SK-N-SH (cell line): ENCODE measurements around the gene PRSS38. TPM values are rescaled to one million over a fixed set of nuclear protein-coding genes. Genes with fewer than 3 reads are reported as not detected.

ENCODE experiments used
- CTCF ChIA-PET: fragments of 300-600, 350-600 bp; formaldehyde crosslinking; extraction: SDS; loops from one replicate; lab custom pipeline; 2021; lab: Yijun Ruan, JAX
- POLR2A ChIA-PET: fragments of 350-600 bp; sonication (Branson Sonifier 250); formaldehyde crosslinking; extraction: SDS; loops from one replicate; lab custom pipeline; 2020; ENCODE audit warnings: antibody characterized with exemption, inconsistent platforms; lab: Yijun Ruan, JAX
- DNase-seq: peaks from one replicate; pipeline ENCODE4 v3.0.0; 2012
- H2AFZ ChIP-seq: fragments of 200-600 bp; sonication (generic); 2 replicates; pipeline ENCODE4 v1.8.1; 2016; ENCODE audit warnings: antibody characterized with exemption, mild to moderate bottlenecking, low read depth
- H3F3A ChIP-seq: fragments of 200-600 bp; sonication (generic); replicated peaks from 2 replicates; pipeline ENCODE3; 2016; ENCODE audit warnings: antibody characterized with exemption, mild to moderate bottlenecking; ENCODE audit not compliant: insufficient read depth
- H3K27ac ChIP-seq, 2 experiments: fragments of 200-500 bp in 1 of 2; fragments of 200-600 bp in 1 of 2; sonication (Bioruptor generic) in 1 of 2; sonication (generic), shearing (Covaris generic) in 1 of 2; 2 replicates each; pipeline versions ENCODE4 v1.5.1 to v1.6.1; 2014 to 2016; ENCODE audit warnings: low read depth in 2 of 2, inconsistent platforms in 1 of 2, low read length in 1 of 2, mild to moderate bottlenecking in 1 of 2, mixed read lengths in 1 of 2
- H3K27me3 ChIP-seq: fragments of 200-600 bp; sonication (generic), shearing (Covaris generic); 2 replicates; pipeline ENCODE4 v1.6.1; 2016; ENCODE audit warnings: mixed run types; ENCODE audit not compliant: insufficient read depth
- H3K36me3 ChIP-seq, 2 experiments: fragments of 200-500 bp in 1 of 2; fragments of 200-600 bp in 1 of 2; sonication (Bioruptor generic) in 1 of 2; sonication (generic) in 1 of 2; replicated peaks in 1 of 2; 2 replicates each; pipeline versions ENCODE3 to v1.5.1; 2014 to 2016; ENCODE audit warnings: low read length in 1 of 2, mild to moderate bottlenecking in 1 of 2; ENCODE audit not compliant: insufficient read depth in 2 of 2, control insufficient read depth in 1 of 2
- H3K4me1 ChIP-seq, 2 experiments: fragments of 200-500 bp in 1 of 2; fragments of 200-600 bp in 1 of 2; sonication (Bioruptor generic) in 1 of 2; sonication (generic), shearing (Covaris generic) in 1 of 2; 2 replicates each; pipeline versions ENCODE4 v1.5.1 to v1.6.1; 2014 to 2016; ENCODE audit warnings: low read depth in 1 of 2, low read length in 1 of 2, mixed run types in 1 of 2; ENCODE audit not compliant: insufficient read depth in 2 of 2, control insufficient read depth in 1 of 2
- H3K4me2 ChIP-seq: fragments of 200-600 bp; sonication (generic), shearing (Covaris generic); 2 replicates; pipeline ENCODE4 v1.6.1; 2017; ENCODE audit warnings: mixed run types
- H3K4me3 ChIP-seq, 2 experiments: fragments of 200-500 bp in 1 of 2; fragments of 200-600 bp in 1 of 2; sonication (Bioruptor generic) in 1 of 2; sonication (generic), shearing (Covaris generic) in 1 of 2; 2 replicates each; pipeline versions ENCODE4 v1.5.1 to v1.8.1; 2014 to 2016; ENCODE audit warnings: low read depth in 2 of 2, inconsistent platforms in 1 of 2, low read length in 1 of 2, mild to moderate bottlenecking in 1 of 2, mixed read lengths in 1 of 2, moderate library complexity in 1 of 2
- H3K79me2 ChIP-seq: fragments of 200-600 bp; sonication (generic); 2 replicates; pipeline ENCODE4 v1.8.1; 2017; ENCODE audit warnings: mild to moderate bottlenecking; ENCODE audit not compliant: insufficient read depth
- H3K9ac ChIP-seq: fragments of 200-600 bp; sonication (generic); 2 replicates; pipeline ENCODE4 v1.6.1; 2017; ENCODE audit warnings: mixed run types
- H3K9me2 ChIP-seq: fragments of 200-600 bp; sonication (generic); 2 replicates; pipeline ENCODE4 v1.6.1; 2017; ENCODE audit warnings: mixed run types
- H3K9me3 ChIP-seq: fragments of 200-600 bp; sonication (generic); 2 replicates; pipeline ENCODE4 v1.6.1; 2017; ENCODE audit warnings: mixed run types, mild to moderate bottlenecking, moderate library complexity
- H4K20me1 ChIP-seq: fragments of 200-600 bp; sonication (generic); 2 replicates; pipeline ENCODE4 v1.6.1; 2017; ENCODE audit warnings: mild to moderate bottlenecking, mixed run types; ENCODE audit not compliant: insufficient read depth
- CHD2 ChIP-seq: fragments of 150-350 bp; IDR thresholded peaks from 2 replicates; pipeline ENCODE4 v1.6.1; 2018; ENCODE audit warnings: low read length; ENCODE audit not compliant: partially characterized antibody
- EP300 ChIP-seq, 2 experiments: IDR thresholded peaks; 2 replicates each; pipeline versions ENCODE4 v1.4.0 to v1.6.1; 2012; ENCODE audit warnings: borderline replicate concordance in 1 of 2, low read depth in 1 of 2, low read length in 1 of 2
- FOXJ3 ChIP-seq: sonication (generic); formaldehyde crosslinking; IDR thresholded peaks from 2 replicates; pipeline ENCODE4 v1.5.1; 2020; ENCODE audit warnings: mild to moderate bottlenecking, missing genetic modification reagents
- GABPA ChIP-seq: IDR thresholded peaks from 2 replicates; pipeline ENCODE4 v1.4.0; 2012; ENCODE audit warnings: low read depth, mild to moderate bottlenecking
- GATA2 ChIP-seq: sonication (generic); formaldehyde crosslinking; IDR thresholded peaks from 2 replicates; pipeline ENCODE4 v1.5.0; 2020; ENCODE audit warnings: mild to moderate bottlenecking, missing genetic modification reagents
- JUND ChIP-seq: IDR thresholded peaks from 2 replicates; pipeline ENCODE4 v1.4.0; 2012
- NFIC ChIP-seq: IDR thresholded peaks from 2 replicates; pipeline ENCODE4 v1.4.0; 2012; ENCODE audit warnings: borderline replicate concordance
- PBX3 ChIP-seq: IDR thresholded peaks from 2 replicates; pipeline ENCODE4; 2012
- POLR2AphosphoS5 ChIP-seq: IDR thresholded peaks from 2 replicates; pipeline ENCODE4 v1.6.1; 2012; ENCODE audit warnings: low read depth, low read length
- RAD21 ChIP-seq: IDR thresholded peaks from 2 replicates; pipeline ENCODE4 v1.6.1; 2012; ENCODE audit warnings: mild to moderate bottlenecking, low read length
- YY1 ChIP-seq: IDR thresholded peaks from 2 replicates; pipeline ENCODE4 v1.4.0; 2012; ENCODE audit warnings: low read depth, mild to moderate bottlenecking
- WGBS: methylation state at CpG from one replicate; pipeline ENCODE4 v1.1.6; 2017; ENCODE audit warnings: low lambda C conversion rate; 5-methylcytosine and 5-hydroxymethylcytosine counted together
- polyA plus RNA-seq, 3 experiments: library from polyadenylated mRNA; depleted of rRNA; stranded (reverse); fragments of >200 nt; gene quantifications; 2 replicates each; pipeline ENCODE4 v1.2.3, GENCODE V29; 2012
- TF ChIP-seq, protein P1 (sequence below): IDR thresholded peaks from 2 replicates; pipeline ENCODE4 v1.4.0; 2012; ENCODE audit warnings: low read depth

PRSS38 gene
- polyA plus RNA-seq, 1 of the 3 experiments (the other 2 are of a cell fraction): not detected

GRCh38 chr1:227884370-227885134 is 69.1 kb downstream of the PRSS38 start:
- no peak for TF ChIP-seq FOXJ3 (CRISPR knock-in tag)
- TF ChIP-seq YY1: no peak
- TF ChIP-seq PBX3: no peak
- TF ChIP-seq, protein P1, sequence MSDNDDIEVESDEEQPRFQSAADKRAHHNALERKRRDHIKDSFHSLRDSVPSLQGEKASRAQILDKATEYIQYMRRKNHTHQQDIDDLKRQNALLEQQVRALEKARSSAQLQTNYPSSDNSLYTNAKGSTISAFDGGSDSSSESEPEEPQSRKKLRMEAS: no peak
- TF ChIP-seq RAD21: no peak
- TF ChIP-seq GATA2: no peak
- no peak for TF ChIP-seq JUND
- no peak for TF ChIP-seq NFIC
- TF ChIP-seq POLR2AphosphoS5: no peak
- Histone ChIP-seq H3K4me1 (no peaks in the 10 kb centered on the region; a peak in 1 of 4 replicates), H3K79me2 (no peaks in the 10 kb centered on the region), H3K9me3 (0 out of 2 replicates have a peak, but pooled peaks cover 3% of the 10 kb centered on the region), H4K20me1 (no peaks in the 10 kb centered on the region), H3K36me3 (no peaks in the 10 kb centered on the region), H3K27ac (no peak overlapping the region), H2AFZ (no peak overlapping the region), H3F3A (no peaks in the 10 kb centered on the region), H3K9me2 (no peaks in the 10 kb centered on the region), H3K4me2 (no peak overlapping the region), H3K9ac (no peak overlapping the region), H3K4me3 (no peak overlapping the region), H3K27me3 (no peaks in the 10 kb centered on the region)
- DNase-seq: peak; percentile 17
- 60% methylated on average over 4 of the region's 15 CpGs for WGBS
- POLR2A ChIA-PET: no interaction called here
- CTCF ChIA-PET: no interaction called here

DNA sequence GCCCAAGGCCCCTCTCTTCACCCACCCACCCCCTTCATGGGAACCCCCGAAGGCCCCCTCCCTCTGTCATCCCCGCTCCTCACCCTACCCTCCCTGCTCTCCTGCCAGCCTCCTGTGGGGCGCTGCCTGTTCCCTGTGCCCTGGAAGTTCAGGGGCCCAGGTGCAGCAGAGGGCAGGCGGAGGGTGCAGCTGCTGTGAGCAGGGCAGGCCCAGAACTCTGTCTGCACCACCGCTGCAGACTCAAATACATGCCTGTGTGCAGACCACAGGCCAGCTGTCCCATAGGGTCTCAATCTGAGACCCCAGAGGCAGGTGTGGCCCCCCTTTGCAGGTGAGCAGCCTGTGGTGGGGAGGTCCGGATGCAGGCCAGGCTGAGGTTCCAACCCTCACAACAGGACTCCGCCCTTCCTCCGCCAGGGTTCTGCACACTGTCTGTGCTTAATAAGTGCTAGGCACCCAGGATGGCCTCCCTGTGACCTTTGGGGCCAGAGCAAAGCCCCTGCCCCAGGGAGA is 69.7 kb downstream of the PRSS38 start:
- no peaks in the 10 kb centered on the region for H3K79me2 ChIP-seq
- H3K4me3 ChIP-seq: no peak overlapping the region
- no peaks in the 10 kb centered on the region for H3K36me3 ChIP-seq
- TF ChIP-seq CHD2 (no peak), GABPA (no peak), EP300 (IDR thresholded peaks at IDR 0.05; ENCODE audit: borderline replicate concordance in 1 of 2, low read depth in 1 of 2, low read length in 1 of 2) (no peak)
- no peak overlapping the region for H3K27ac ChIP-seq
- ChIA-PET POLR2A (no interaction called here), CTCF (no interaction called here)
- no peaks in the 10 kb centered on the region for H3K27me3 ChIP-seq
- no peak overlapping the region for H2AFZ ChIP-seq
- WGBS: 70% methylated on average over 3 of the region's 8 CpGs
- no peak overlapping the region for H3K9ac ChIP-seq
- no peaks in the 10 kb centered on the region; a peak in 1 of 4 replicates for H3K4me1 ChIP-seq
- 0 out of 2 replicates have a peak, but pooled peaks cover 3% of the 10 kb centered on the region for H3K9me3 ChIP-seq
- H3F3A ChIP-seq: no peaks in the 10 kb centered on the region
- peak; percentile 29 for DNase-seq
- no peaks in the 10 kb centered on the region for H4K20me1 ChIP-seq
- H3K9me2 ChIP-seq: no peaks in the 10 kb centered on the region
- no peak overlapping the region for H3K4me2 ChIP-seq
